Stimulated activated CD8-positive, alpha-beta memory T cell treated with anti-CD3 and anti-CD28 coated beads, Interleukin-15, amount 100 ng/mL, for 4 hours (primary cell): ENCODE measurements around the gene SENP2.
"Not testable (repeated sequence)": the region's sequence is repeated elsewhere in the genome, so short reads cannot be mapped to it uniquely, and the experiment has no call there.

Experiments used
- DNase-seq, 2 donors: peaks; one replicate each; pipeline ENCODE4 v3.0.0-alpha.2; 2020; ENCODE audit warnings: low read depth in 2 of 2

Gene SENP2

DNA sequence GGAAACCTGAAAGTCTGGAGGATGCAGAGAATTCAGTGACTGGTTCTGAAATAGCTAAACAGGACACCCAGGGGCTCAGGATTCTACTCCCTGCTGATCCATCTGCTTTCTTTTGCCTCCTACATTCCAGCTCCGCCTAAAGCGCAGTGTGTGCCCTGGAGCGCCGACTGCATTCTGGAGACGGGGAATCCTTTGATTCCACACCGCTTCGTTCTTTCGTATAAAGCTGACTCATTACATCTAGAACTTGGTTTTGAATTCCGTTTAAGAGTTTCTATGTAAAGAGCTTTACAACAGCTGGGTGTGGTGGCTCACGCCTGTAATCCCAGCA, 61.8 kb downstream of the SENP2 start:
- DNase-seq = no peak

DNA sequence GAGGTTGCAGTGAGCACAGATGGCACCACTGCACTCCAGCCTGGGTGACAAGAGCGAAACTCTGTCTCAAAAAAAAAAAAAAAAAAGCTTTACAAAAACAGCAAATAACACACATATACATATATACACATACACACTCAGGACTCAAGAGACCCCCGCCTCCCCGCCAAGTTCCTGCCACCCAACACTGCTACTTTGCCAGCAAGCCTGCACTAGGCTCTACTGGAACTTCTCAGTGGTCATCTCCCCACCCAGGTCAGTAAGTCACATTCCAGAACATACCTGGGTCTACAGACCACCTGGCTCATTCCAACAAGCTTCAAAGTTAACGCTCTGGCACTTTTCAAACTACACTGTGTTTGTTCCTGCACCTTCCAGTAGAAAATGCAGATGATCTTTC, 62.3 kb downstream of the SENP2 start:
- no peak for DNase-seq

- no peak for DNase-seq
Measured at GRCh38 chr3:185649414-185649813, 63.3 kb downstream of the SENP2 start.

GRCh38 chr3:185651971-185652370, 65.9 kb downstream of the SENP2 start:
- DNase-seq = no peak

DNA sequence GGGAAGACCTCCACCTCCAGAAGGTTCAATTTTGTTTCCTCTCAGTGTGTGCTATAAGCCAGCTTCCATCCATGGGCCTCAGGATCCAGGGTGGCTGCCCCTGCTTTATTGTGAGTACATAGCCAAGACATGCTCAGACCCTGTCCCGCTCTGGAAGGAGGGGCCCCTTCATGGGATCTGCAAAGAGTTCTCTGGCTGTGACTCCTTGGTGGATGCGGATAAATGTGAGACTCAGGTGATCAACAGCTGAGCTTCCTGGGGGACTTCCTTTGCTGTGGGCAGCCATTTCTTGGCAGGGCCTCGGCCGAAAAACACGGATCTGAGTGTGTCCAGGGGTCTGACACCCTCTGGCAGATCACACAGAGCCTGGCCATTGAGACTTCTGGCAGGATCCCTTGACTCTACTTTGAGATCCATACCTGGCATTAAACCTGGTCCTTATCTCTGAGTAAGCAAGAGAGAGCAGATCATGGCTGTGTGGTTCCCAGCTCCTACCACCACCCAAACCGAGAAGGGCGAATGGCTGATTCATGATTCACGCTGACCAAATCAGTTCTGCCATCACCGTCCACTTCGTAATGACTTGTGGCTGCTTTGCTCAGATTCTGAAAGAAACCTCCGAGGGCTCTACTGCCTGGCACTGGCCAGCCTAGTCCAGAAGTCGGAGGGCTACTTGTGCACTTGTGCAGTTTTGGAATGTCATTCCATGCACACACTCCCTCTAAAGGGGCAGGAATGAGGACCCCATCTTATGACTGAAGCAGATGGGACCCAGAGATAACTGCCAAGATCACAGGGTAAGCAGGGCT, 68.1 kb downstream of the SENP2 start:
- no peak for DNase-seq

GRCh38 chr3:185654758-185655145, 68.7 kb downstream of the SENP2 start:
- DNase-seq = no peak

GRCh38 chr3:185655426-185656320, 69.6 kb downstream of the SENP2 start:
- no peak for DNase-seq

DNA sequence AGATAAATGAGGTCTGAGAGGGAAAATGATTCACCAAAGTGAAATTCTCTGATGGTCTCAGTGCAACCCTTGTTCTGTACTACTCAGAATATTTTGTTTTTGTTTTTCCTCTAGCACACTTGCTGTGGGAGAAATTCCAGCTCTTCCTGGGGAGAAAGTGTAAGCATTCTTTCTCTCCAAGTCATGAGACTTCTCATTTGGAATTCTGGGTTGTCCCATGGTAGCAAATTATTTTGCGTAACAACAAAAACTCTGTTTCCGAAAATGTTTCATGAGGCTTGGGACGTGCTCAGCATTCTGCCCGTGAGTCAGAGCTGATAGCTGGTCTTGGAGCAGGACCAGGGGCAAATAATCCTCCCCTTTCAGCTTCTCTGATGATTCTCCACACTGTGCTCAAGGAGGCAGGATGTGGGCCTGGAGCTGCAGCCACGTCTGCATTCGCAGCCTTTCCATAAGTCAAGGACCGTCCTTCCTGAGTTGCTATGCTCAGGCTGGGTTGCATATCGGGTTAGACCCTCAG, 70.3 kb downstream of the SENP2 start:
- DNase-seq = no peak

- no peak for DNase-seq
Measured at GRCh38 chr3:185657211-185657610, 71.1 kb downstream of the SENP2 start.

- DNase-seq = no peak
Measured at GRCh38 chr3:185657691-185658503, 71.8 kb downstream of the SENP2 start.

GRCh38 chr3:185658504-185658912, 72.4 kb downstream of the SENP2 start:
- DNase-seq = no peak

GRCh38 chr3:185658943-185659342, 72.8 kb downstream of the SENP2 start:
- DNase-seq = no peak

- DNase-seq = peak; percentile 13 to 15
Measured at GRCh38 chr3:185659942-185660921, 74.1 kb downstream of the SENP2 start.

- DNase-seq = not testable (repeated sequence)
Measured at GRCh38 chr3:185661296-185661695, 75.2 kb downstream of the SENP2 start.

- DNase-seq = no peak
Measured at GRCh38 chr3:185661772-185662171, 75.7 kb downstream of the SENP2 start.

- DNase-seq = no peak
Measured at GRCh38 chr3:185663929-185664328, 77.8 kb downstream of the SENP2 start.

GRCh38 chr3:185667574-185667973, 81.5 kb downstream of the SENP2 start:
- no peak for DNase-seq

DNA sequence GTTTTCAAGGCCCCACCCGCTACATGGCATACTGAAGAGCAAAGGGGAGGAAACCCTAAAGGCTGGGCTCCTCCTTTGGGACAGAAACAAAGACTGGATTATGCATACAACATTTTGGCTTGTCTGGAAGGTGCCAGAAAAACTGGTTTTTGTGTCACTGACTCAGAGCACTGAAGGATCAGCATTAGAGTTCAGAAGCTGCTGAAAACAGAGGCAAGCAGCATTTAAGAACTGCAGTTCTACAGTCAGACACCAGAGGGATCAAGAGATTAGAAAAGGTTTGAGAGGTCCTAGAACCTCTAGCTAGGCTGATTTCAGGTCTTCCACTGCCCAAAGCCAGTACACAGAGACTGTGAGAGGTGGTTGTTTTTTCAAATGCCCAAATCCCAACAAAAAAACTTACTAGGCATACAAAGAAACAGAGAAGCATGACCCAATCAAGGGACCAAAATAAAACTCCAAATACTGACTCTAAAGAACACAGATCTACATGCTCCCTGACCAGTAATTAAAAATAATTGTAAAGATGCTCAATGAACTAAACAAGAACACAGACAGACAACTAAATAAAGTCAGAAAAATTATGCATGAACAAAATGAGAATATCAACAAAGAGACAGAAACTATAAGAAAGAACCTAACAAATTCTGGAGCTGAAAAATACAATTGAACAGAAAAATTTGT, 91.2 kb downstream of the SENP2 start:
- no peak for DNase-seq

DNA sequence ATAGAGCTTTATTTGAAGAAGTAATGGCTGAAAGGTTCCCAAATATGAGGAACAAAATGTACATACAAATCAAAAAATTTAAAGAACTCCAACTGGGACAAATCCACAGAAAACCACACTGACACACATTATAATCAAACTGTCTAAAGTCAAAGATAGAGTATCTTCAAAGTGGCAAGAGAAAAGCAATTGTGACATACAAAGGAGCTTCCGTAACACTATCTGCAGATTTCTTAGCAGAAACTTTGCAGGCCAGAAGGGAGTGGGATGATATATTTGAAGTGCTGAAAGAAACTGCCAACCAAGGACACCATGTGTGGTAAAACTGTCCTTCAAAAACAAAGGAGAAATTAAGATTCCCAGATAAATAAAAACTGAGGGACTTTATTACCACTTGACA, 91.9 kb downstream of the SENP2 start:
- no peak for DNase-seq

- DNase-seq = no peak
Measured at GRCh38 chr3:185680231-185680630, 94.1 kb downstream of the SENP2 start.
